Testis (tissue), 3 donors: Measurements from ENCODE around the gene RABAC1. TPM values are rescaled to one million over a fixed set of nuclear protein-coding genes. Genes with fewer than 3 reads are reported as not detected.

ENCODE experiments used
- DNase-seq: peaks from one replicate; pipeline ENCODE4 v3.0.0-alpha.2; 2019
- H3K27ac ChIP-seq, 2 donors: fragments of 200-600 bp; sonication (generic); one replicate each; pipeline ENCODE4 v1.5.1; 2019
- H3K27me3 ChIP-seq: fragments of 200-600 bp; sonication (generic); one replicate; pipeline ENCODE4 v1.5.1; 2019
- H3K36me3 ChIP-seq: fragments of 200-600 bp; sonication (generic); one replicate; pipeline ENCODE4 v1.5.1; 2017; ENCODE audit warnings: low read depth; ENCODE audit errors: missing control alignments
- H3K4me1 ChIP-seq: fragments of 200-600 bp; sonication (generic); one replicate; pipeline ENCODE4 v1.5.1; 2019
- H3K4me3 ChIP-seq, 2 donors: fragments of 200-600 bp; sonication (generic); one replicate each; pipeline ENCODE4 v1.5.1; 2017 to 2019
- H3K9me3 ChIP-seq: fragments of 200-600 bp; sonication (generic); one replicate; pipeline ENCODE4 v1.5.1; 2017
- CTCF ChIP-seq, 3 experiments: fragments of 450-650 bp in 2 of 3; fragments of 200-600 bp in 1 of 3; sonication (generic) in 1 of 3; IDR thresholded peaks; one replicate each; pipeline ENCODE4 v1.5.1; 2016 to 2019; ENCODE audit warnings: antibody characterized with exemption in 3 of 3, mild to moderate bottlenecking in 2 of 3, moderate library complexity in 1 of 3
- POLR2A ChIP-seq: fragments of 450-650 bp; IDR thresholded peaks from one replicate; pipeline ENCODE4 v1.6.1; 2017; ENCODE audit warnings: antibody characterized with exemption, mild to moderate bottlenecking, moderate library complexity
- WGBS, 2 donors: methylation state at CpG; one replicate each; pipeline ENCODE4 v1.1.5; 2018; 5-methylcytosine and 5-hydroxymethylcytosine counted together
- intact Hi-C: fragments of 100-400 bp; cut with DNase I; formaldehyde crosslinking; loops from one replicate; pipeline ENCODE4 v1.15.1; 2023; ENCODE audit warnings: low total_unique reads
- polyA plus RNA-seq: library from polyadenylated mRNA; stranded (reverse); fragments of 350-450 nt; fragmentation: Illumina TruSeq; extraction: RNeasy Lipid Tissue Mini Kit (QIAGEN cat#74804); gene quantifications from one replicate; pipeline ENCODE4 v1.2.3, GENCODE V29; 2014; ENCODE audit warnings: low read depth, low replicate concordance; ENCODE audit not compliant: insufficient read depth
- total RNA-seq, 2 donors: library from RNA; depleted of rRNA; stranded (reverse); fragments of >200 nt; gene quantifications; one replicate each; pipeline ENCODE4 v1.2.3, GENCODE V29; 2016

RABAC1 gene
- total and polyA plus RNA-seq, 3 donors from 2014 or later = 143 to 196 (median 182) TPM

DNA sequence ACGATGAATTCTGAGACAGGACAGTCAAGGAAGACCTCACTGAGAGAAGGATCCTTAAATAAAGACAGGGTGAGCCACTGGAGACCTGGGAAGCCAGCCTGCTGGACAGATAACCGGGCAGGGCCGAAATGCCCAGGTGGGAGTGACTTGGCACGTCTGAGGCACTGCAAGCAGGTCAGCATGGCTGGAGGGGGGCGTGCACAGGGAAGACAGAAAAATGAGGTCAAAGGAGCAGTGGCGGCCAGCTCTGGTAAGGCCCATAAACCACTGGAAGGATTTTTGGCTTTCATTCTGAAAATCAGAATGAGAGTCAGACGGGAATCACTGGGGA lies 40.7 kb upstream of the RABAC1 start:
- 71 to 73% methylated on average over 7 of the region's 7 CpGs for WGBS, 2 donors
- Histone ChIP-seq H3K4me3 (no peak overlapping the region), H3K9me3 (no peaks in the 10 kb centered on the region), H3K4me1 (peaks cover 4% of the 10 kb centered on the region), H3K27ac (no peak overlapping the region), H3K27me3 (no peaks in the 10 kb centered on the region), H3K36me3 (no peaks in the 10 kb centered on the region)
- DNase-seq = no peak
- TF ChIP-seq CTCF (IDR thresholded peaks at IDR 0.05) = no peak
- no peak for TF ChIP-seq POLR2A
- intact Hi-C loops = no loop called here

DNA sequence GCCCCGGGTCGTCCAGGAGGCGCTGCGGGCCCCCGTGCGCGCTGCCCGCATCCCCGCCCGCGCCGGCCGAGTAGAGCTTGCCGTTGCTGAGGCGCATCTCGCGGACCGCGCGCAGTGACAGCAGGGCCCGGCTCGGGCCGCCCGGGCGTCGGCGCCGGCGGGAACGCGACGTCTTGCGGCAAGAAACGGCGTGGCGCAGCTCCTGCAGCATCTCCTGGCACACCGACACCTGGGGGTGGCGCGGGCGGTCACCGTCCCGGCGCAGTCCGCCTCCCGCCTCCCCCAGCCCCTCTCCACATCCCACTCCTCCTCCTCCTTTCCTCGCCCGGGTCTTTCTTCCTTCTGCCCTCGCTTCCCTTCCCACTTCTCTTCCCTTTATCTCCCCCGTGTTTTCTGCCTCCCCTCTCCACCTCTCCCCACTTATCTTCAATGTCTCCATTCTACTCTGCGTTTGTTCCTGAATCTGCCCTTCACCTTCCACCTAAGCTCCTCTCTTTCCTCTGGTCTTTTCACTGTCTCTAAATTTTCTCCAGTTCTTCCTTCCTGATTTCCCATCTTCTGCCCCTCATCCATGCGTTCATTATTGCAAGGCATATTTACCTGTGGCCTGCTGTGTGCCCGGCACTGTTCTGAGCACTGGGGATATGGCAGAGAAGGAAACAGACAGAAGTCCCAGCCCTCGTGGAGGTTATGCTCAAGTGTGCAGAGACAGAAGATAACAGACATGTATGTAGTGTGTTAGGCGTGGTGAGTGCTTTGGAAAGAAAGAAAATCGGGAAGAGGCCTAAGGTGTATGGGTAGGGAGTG lies 40.2 kb upstream of the RABAC1 start:
- H3K27me3 ChIP-seq = no peaks in the 10 kb centered on the region
- no peak overlapping the region for H3K27ac ChIP-seq
- intact Hi-C loops = no loop called here
- H3K4me1 ChIP-seq = peaks cover 4% of the 10 kb centered on the region
- H3K36me3 ChIP-seq = no peaks in the 10 kb centered on the region
- WGBS, 2 donors = 20 to 30% methylated on average over 35 of the region's 55 CpGs
- H3K4me3 ChIP-seq = no peak overlapping the region
- DNase-seq = no peak
- no peaks in the 10 kb centered on the region for H3K9me3 ChIP-seq
- no peak for TF ChIP-seq CTCF (IDR thresholded peaks at IDR 0.05)
- no peak for TF ChIP-seq POLR2A

- Histone ChIP-seq H3K27ac (no peak overlapping the region), H3K36me3 (no peaks in the 10 kb centered on the region), H3K9me3 (no peaks in the 10 kb centered on the region), H3K4me3 (no peak overlapping the region), H3K27me3 (no peaks in the 10 kb centered on the region), H3K4me1 (peaks cover 4% of the 10 kb centered on the region)
- no peak for TF ChIP-seq POLR2A
- TF ChIP-seq CTCF (IDR thresholded peaks at IDR 0.05) = peak in 2 of 3 experiments; percentile 38 to 53
- peak; percentile 48 for DNase-seq
- WGBS, 2 donors = 11 to 15% methylated on average over 6 to 53 of the region's 64 CpGs
- intact Hi-C loops = no loop called here
These were observed 39.3 kb upstream of the RABAC1 start for GRCh38 chr19:41998246-41999020.

GRCh38 chr19:41997851-41998229 lies 38.7 kb upstream of the RABAC1 start:
- Histone ChIP-seq H3K4me3 (no peak overlapping the region), H3K27me3 (no peaks in the 10 kb centered on the region), H3K9me3 (no peaks in the 10 kb centered on the region), H3K36me3 (no peaks in the 10 kb centered on the region), H3K27ac (no peak overlapping the region), H3K4me1 (peaks cover 4% of the 10 kb centered on the region)
- no peak for TF ChIP-seq CTCF (IDR thresholded peaks at IDR 0.05)
- no peak for TF ChIP-seq POLR2A
- intact Hi-C loops = no loop called here
- 4 to 9% methylated on average over 13 to 14 of the region's 14 CpGs for WGBS, 2 donors
- no peak for DNase-seq
